HEK293 (cell line): Measurements from ENCODE around the gene CCSER1.

ENCODE experiments used
- CTCF ChIA-PET: fragments of 350-600 bp; formaldehyde crosslinking; extraction: SDS; loops from one replicate; lab custom pipeline; 2021; ENCODE audit warnings: antibody characterized with exemption; lab: Yijun Ruan, JAX
- POLR2A ChIA-PET: fragments of 300-600 bp; formaldehyde crosslinking; extraction: SDS; loops from one replicate; lab custom pipeline; 2020; ENCODE audit warnings: antibody characterized with exemption, inconsistent platforms; lab: Yijun Ruan, JAX
- H3K27ac ChIP-seq: fragments of 200-500 bp; sonication (Bioruptor generic); 2 replicates; pipeline ENCODE4 v1.5.1; 2014; ENCODE audit warnings: low read depth, low read length, control low read depth, inconsistent platforms; ENCODE audit errors: extremely low read depth
- H3K36me3 ChIP-seq, 2 experiments: fragments of 200-500 bp in 1 of 2; sonication (Bioruptor generic) in 1 of 2; 1 replicate in 1 of 2; 2 replicates in 1 of 2; pipeline ENCODE4 v1.5.1; 2014 to 2017; ENCODE audit warnings: inconsistent platforms in 2 of 2, low read length in 2 of 2; ENCODE audit not compliant: control insufficient read depth in 2 of 2, insufficient read depth in 1 of 2
- H3K4me1 ChIP-seq: fragments of 200-500 bp; sonication (Bioruptor generic); 2 replicates; pipeline ENCODE4 v1.5.1; 2014; ENCODE audit warnings: mild to moderate bottlenecking, low read length, inconsistent platforms; ENCODE audit not compliant: control insufficient read depth, insufficient read depth
- H3K4me3 ChIP-seq: 2 replicates; pipeline ENCODE4 v1.5.1; 2011; ENCODE audit warnings: low read depth, mild to moderate bottlenecking, control low read depth, low read length, moderate library complexity
- H3K9me3 ChIP-seq: fragments of 200-500 bp; sonication (Bioruptor generic); 2 replicates; pipeline ENCODE4 v1.5.1; 2014; ENCODE audit warnings: low read depth, low read length, inconsistent platforms; ENCODE audit not compliant: control insufficient read depth, insufficient read depth
- BCL11B ChIP-seq: fragments of 450-650 bp; formaldehyde crosslinking; IDR thresholded peaks from 2 replicates; pipeline ENCODE4 v1.5.1; 2016; ENCODE audit warnings: low read depth, missing biosample characterization, missing genetic modification characterization
- GLI2 ChIP-seq: fragments of 450-650 bp; formaldehyde crosslinking; IDR thresholded peaks from 2 replicates; pipeline ENCODE4; 2017; ENCODE audit warnings: missing biosample characterization, missing genetic modification characterization, low read depth, borderline replicate concordance
- GLIS1 ChIP-seq: fragments of 450-650 bp; formaldehyde crosslinking; IDR thresholded peaks from 2 replicates; pipeline ENCODE4 v1.5.1; 2016; ENCODE audit warnings: missing biosample characterization, missing genetic modification characterization
- HOXA7 ChIP-seq: sonication (generic); formaldehyde crosslinking; IDR thresholded peaks from 2 replicates; pipeline ENCODE4 v1.8.1; 2022; ENCODE audit warnings: missing genetic modification reagents, borderline replicate concordance
- IKZF3 ChIP-seq: fragments of 450-650 bp; IDR thresholded peaks from 2 replicates; pipeline ENCODE4 v1.5.0; 2018; ENCODE audit warnings: missing biosample characterization, mild to moderate bottlenecking, missing genetic modification characterization, moderate library complexity
- KLF8 ChIP-seq: fragments of 450-650 bp; formaldehyde crosslinking; IDR thresholded peaks from 2 replicates; pipeline ENCODE4 v1.5.1; 2016; ENCODE audit warnings: missing biosample characterization, missing genetic modification characterization
- SP3 ChIP-seq: fragments of 450-650 bp; formaldehyde crosslinking; IDR thresholded peaks from 2 replicates; pipeline ENCODE4 v1.5.1; 2016; ENCODE audit warnings: missing biosample characterization, missing genetic modification characterization
- SP7 ChIP-seq: fragments of 450-650 bp; formaldehyde crosslinking; IDR thresholded peaks from 2 replicates; pipeline ENCODE4 v1.5.1; 2016; ENCODE audit warnings: missing biosample characterization, missing genetic modification characterization
- ZFHX2 ChIP-seq: fragments of 450-650 bp; formaldehyde crosslinking; conservative IDR thresholded peaks from 2 replicates; pipeline ENCODE4 v1.5.1; 2016; ENCODE audit warnings: missing biosample characterization, missing genetic modification characterization
- ZNF175 ChIP-seq: fragments of 450-650 bp; formaldehyde crosslinking; IDR thresholded peaks from 2 replicates; pipeline ENCODE4 v1.5.1; 2016; ENCODE audit warnings: missing biosample characterization, missing genetic modification characterization
- ZNF2 ChIP-seq: fragments of 450-650 bp; formaldehyde crosslinking; IDR thresholded peaks from 2 replicates; pipeline ENCODE4 v1.5.1; 2016; ENCODE audit warnings: missing biosample characterization, missing genetic modification characterization
- ZNF211 ChIP-seq: fragments of 450-650 bp; formaldehyde crosslinking; IDR thresholded peaks from 2 replicates; pipeline ENCODE4 v1.5.1; 2016; ENCODE audit warnings: low read depth, missing biosample characterization, missing genetic modification characterization
- ZNF223 ChIP-seq: fragments of 450-650 bp; formaldehyde crosslinking; IDR thresholded peaks from 2 replicates; pipeline ENCODE4 v1.5.1; 2016; ENCODE audit warnings: missing biosample characterization, missing genetic modification characterization
- ZNF248 ChIP-seq: fragments of 450-650 bp; formaldehyde crosslinking; IDR thresholded peaks from 2 replicates; pipeline ENCODE4 v1.5.1; 2017; ENCODE audit warnings: missing biosample characterization, missing genetic modification characterization
- ZNF391 ChIP-seq: fragments of 450-650 bp; formaldehyde crosslinking; IDR thresholded peaks from 2 replicates; pipeline ENCODE4 v1.5.1; 2016; ENCODE audit warnings: low read depth, missing biosample characterization, missing genetic modification characterization, borderline replicate concordance
- ZNF501 ChIP-seq: fragments of 450-650 bp; formaldehyde crosslinking; IDR thresholded peaks from 2 replicates; pipeline ENCODE4 v1.5.1; 2016; ENCODE audit warnings: missing biosample characterization, missing genetic modification characterization
- ZNF510 ChIP-seq: fragments of 450-650 bp; formaldehyde crosslinking; IDR thresholded peaks from 2 replicates; pipeline ENCODE4 v1.5.1; 2018; ENCODE audit warnings: mild to moderate bottlenecking, missing genetic modification characterization, missing biosample characterization; ENCODE audit not compliant: insufficient replicate concordance
- ZNF529 ChIP-seq: fragments of 450-650 bp; formaldehyde crosslinking; IDR thresholded peaks from 2 replicates; pipeline ENCODE4 v1.5.1; 2017; ENCODE audit warnings: missing genetic modification characterization, missing biosample characterization; ENCODE audit not compliant: insufficient replicate concordance
- ZNF560 ChIP-seq: fragments of 450-650 bp; formaldehyde crosslinking; IDR thresholded peaks from 2 replicates; pipeline ENCODE4 v1.5.1; 2017; ENCODE audit warnings: missing biosample characterization, missing genetic modification characterization, borderline replicate concordance
- ZNF600 ChIP-seq: fragments of 450-650 bp; formaldehyde crosslinking; IDR thresholded peaks from 2 replicates; pipeline ENCODE4 v1.5.1; 2016; ENCODE audit warnings: missing biosample characterization, missing genetic modification characterization
- ZNF76 ChIP-seq: fragments of 450-650 bp; formaldehyde crosslinking; IDR thresholded peaks from 2 replicates; pipeline ENCODE4; 2016; ENCODE audit warnings: low read depth, missing biosample characterization, missing genetic modification characterization, borderline replicate concordance
- ZSCAN16 ChIP-seq: fragments of 450-650 bp; formaldehyde crosslinking; IDR thresholded peaks from 2 replicates; pipeline ENCODE4 v1.5.1; 2016; ENCODE audit warnings: missing biosample characterization, missing genetic modification characterization
- TF ChIP-seq, protein P1 (sequence below): fragments of 450-650 bp; formaldehyde crosslinking; IDR thresholded peaks from 2 replicates; pipeline ENCODE4 v1.5.1; 2016; ENCODE audit warnings: missing biosample characterization, missing genetic modification characterization
- TF ChIP-seq, protein P2 (sequence below): fragments of 450-650 bp; formaldehyde crosslinking; IDR thresholded peaks from 2 replicates; pipeline ENCODE4 v1.5.1; 2016; ENCODE audit warnings: missing biosample characterization, missing genetic modification characterization
- TF ChIP-seq, protein P3 (sequence below): fragments of 450-650 bp; formaldehyde crosslinking; IDR thresholded peaks from 2 replicates; pipeline ENCODE4 v1.5.1; 2016; ENCODE audit warnings: missing biosample characterization, missing genetic modification characterization
- TF ChIP-seq, protein P4 (sequence below): fragments of 450-650 bp; formaldehyde crosslinking; IDR thresholded peaks from 2 replicates; pipeline ENCODE4 v1.5.1; 2017; ENCODE audit warnings: missing biosample characterization, mild to moderate bottlenecking, missing genetic modification characterization, moderate library complexity
- TF ChIP-seq, protein P5 (sequence below): fragments of 450-650 bp; formaldehyde crosslinking; IDR thresholded peaks from 2 replicates; pipeline ENCODE4; 2016; ENCODE audit warnings: missing biosample characterization, missing genetic modification characterization

The CCSER1 gene

DNA sequence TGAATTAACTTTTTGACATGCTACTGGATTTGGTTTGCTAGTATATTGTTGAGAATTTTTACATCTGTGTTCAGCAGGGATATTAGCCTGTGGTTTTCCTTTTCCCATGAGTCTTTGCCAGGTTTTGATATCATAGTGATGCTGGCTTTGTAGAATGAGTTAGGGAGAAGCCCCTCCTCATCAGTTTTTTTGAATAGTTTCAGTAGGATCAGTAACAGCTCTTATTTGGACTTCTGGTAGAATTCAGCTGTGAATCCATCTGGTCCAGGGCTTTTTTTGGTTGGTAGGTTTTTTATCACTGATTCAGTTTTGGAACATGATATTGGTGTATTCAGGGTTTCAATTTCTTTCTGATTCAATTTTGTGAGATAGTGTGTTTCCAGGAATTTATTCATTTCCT is 1386.1 kb downstream of the CCSER1 start (continued):
- TF ChIP-seq, protein P1, sequence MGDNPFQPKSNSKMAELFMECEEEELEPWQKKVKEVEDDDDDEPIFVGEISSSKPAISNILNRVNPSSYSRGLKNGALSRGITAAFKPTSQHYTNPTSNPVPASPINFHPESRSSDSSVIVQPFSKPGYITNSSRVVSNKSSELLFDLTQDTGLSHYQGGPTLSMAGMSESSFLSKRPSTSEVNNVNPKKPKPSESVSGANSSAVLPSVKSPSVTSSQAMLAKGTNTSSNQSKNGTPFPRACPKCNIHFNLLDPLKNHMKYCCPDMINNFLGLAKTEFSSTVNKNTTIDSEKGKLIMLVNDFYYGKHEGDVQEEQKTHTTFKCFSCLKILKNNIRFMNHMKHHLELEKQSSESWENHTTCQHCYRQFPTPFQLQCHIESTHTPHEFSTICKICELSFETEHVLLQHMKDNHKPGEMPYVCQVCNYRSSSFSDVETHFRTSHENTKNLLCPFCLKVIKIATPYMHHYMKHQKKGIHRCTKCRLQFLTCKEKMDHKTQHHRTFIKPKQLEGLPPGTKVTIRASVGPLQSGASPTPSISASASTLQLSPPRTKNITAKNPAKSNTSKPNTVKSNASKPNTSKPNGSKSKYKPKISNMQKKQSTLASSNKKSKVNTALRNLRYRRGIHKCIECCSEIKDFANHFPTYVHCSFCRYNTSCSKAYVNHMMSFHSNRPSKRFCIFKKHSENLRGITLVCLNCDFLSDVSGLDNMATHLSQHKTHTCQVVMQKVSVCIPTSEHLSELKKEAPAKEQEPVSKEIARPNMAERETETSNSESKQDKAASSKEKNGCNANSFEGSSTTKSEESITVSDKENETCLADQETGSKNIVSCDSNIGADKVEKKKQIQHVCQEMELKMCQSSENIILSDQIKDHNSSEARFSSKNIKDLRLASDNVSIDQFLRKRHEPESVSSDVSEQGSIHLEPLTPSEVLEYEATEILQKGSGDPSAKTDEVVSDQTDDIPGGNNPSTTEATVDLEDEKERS = no peak
- TF ChIP-seq, protein P2, sequence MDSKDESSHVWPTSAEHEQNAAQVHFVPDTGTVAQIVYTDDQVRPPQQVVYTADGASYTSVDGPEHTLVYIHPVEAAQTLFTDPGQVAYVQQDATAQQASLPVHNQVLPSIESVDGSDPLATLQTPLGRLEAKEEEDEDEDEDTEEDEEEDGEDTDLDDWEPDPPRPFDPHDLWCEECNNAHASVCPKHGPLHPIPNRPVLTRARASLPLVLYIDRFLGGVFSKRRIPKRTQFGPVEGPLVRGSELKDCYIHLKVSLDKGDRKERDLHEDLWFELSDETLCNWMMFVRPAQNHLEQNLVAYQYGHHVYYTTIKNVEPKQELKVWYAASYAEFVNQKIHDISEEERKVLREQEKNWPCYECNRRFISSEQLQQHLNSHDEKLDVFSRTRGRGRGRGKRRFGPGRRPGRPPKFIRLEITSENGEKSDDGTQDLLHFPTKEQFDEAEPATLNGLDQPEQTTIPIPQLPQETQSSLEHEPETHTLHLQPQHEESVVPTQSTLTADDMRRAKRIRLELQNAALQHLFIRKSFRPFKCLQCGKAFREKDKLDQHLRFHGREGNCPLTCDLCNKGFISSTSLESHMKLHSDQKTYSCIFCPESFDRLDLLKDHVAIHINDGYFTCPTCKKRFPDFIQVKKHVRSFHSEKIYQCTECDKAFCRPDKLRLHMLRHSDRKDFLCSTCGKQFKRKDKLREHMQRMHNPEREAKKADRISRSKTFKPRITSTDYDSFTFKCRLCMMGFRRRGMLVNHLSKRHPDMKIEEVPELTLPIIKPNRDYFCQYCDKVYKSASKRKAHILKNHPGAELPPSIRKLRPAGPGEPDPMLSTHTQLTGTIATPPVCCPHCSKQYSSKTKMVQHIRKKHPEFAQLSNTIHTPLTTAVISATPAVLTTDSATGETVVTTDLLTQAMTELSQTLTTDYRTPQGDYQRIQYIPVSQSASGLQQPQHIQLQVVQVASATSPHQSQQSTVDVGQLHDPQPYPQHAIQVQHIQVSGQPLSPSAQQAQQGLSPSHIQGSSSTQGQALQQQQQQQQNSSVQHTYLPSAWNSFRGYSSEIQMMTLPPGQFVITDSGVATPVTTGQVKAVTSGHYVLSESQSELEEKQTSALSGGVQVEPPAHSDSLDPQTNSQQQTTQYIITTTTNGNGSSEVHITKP (tag by site-specific recombination) = no peak
- TF ChIP-seq, protein P3, sequence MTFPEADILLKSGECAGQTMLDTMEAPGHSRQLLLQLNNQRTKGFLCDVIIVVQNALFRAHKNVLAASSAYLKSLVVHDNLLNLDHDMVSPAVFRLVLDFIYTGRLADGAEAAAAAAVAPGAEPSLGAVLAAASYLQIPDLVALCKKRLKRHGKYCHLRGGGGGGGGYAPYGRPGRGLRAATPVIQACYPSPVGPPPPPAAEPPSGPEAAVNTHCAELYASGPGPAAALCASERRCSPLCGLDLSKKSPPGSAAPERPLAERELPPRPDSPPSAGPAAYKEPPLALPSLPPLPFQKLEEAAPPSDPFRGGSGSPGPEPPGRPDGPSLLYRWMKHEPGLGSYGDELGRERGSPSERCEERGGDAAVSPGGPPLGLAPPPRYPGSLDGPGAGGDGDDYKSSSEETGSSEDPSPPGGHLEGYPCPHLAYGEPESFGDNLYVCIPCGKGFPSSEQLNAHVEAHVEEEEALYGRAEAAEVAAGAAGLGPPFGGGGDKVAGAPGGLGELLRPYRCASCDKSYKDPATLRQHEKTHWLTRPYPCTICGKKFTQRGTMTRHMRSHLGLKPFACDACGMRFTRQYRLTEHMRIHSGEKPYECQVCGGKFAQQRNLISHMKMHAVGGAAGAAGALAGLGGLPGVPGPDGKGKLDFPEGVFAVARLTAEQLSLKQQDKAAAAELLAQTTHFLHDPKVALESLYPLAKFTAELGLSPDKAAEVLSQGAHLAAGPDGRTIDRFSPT = no peak
- TF ChIP-seq, protein P4, sequence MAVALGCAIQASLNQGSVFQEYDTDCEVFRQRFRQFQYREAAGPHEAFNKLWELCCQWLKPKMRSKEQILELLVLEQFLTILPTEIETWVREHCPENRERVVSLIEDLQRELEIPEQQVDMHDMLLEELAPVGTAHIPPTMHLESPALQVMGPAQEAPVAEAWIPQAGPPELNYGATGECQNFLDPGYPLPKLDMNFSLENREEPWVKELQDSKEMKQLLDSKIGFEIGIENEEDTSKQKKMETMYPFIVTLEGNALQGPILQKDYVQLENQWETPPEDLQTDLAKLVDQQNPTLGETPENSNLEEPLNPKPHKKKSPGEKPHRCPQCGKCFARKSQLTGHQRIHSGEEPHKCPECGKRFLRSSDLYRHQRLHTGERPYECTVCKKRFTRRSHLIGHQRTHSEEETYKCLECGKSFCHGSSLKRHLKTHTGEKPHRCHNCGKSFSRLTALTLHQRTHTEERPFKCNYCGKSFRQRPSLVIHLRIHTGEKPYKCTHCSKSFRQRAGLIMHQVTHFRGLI (tag by site-specific recombination) = no peak
- no peak for TF ChIP-seq KLF8
- TF ChIP-seq ZNF510 (tag by site-specific recombination) = no peak
- TF ChIP-seq ZFHX2 (tag by site-specific recombination) = no peak
- TF ChIP-seq GLIS1 (tag by site-specific recombination) = no peak
- TF ChIP-seq ZNF223 (tag by site-specific recombination) = no peak

DNA sequence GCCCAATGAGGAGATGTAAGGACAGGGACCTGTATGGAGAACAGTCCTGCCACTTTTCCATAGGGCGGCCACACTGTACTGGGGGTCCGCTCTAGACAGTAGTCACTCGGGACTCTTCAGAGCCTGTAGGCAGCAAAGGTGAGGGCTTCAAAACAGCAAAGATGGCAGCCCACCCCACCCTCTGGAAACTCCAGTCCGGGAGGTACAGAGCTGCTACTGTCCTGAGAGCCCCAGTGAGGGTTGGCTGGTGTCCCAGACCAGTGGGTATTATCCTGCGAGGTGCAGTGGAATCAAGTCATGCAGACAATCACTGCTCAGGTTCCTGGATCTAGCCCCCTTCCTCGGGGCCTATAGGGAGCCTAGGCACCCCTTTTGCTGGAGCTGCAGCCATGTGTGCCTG is 1392.0 kb downstream of the CCSER1 start:
- Histone ChIP-seq H3K4me1 (no peaks in the 10 kb centered on the region), H3K27ac (no peak overlapping the region), H3K4me3 (no peak overlapping the region), H3K9me3 (no peaks in the 10 kb centered on the region), H3K36me3 (no peaks in the 10 kb centered on the region)
- CTCF ChIA-PET = no interaction called here
- POLR2A ChIA-PET = no interaction called here
- TF ChIP-seq ZNF391 (tag by site-specific recombination) (no peak), ZNF175 (tag by site-specific recombination) (no peak), ZNF2 (tag by site-specific recombination) (no peak), SP3 (tag by site-specific recombination) (no peak), ZNF560 (no peak), ZFHX2 (tag by site-specific recombination) (no peak), ZNF600 (no peak), ZNF76 (tag by site-specific recombination) (no peak), IKZF3 (tag by site-specific recombination) (no peak), ZNF529 (tag by site-specific recombination) (no peak), ZNF211 (tag by site-specific recombination) (no peak), ZSCAN16 (tag by site-specific recombination) (no peak), ZNF501 (tag by site-specific recombination) (no peak), HOXA7 (CRISPR knock-in tag) (no peak), BCL11B (tag by site-specific recombination) (no peak), ZNF248 (tag by site-specific recombination) (no peak), SP7 (tag by site-specific recombination) (no peak), GLI2 (tag by site-specific recombination) (no peak)
- TF ChIP-seq, protein P5, sequence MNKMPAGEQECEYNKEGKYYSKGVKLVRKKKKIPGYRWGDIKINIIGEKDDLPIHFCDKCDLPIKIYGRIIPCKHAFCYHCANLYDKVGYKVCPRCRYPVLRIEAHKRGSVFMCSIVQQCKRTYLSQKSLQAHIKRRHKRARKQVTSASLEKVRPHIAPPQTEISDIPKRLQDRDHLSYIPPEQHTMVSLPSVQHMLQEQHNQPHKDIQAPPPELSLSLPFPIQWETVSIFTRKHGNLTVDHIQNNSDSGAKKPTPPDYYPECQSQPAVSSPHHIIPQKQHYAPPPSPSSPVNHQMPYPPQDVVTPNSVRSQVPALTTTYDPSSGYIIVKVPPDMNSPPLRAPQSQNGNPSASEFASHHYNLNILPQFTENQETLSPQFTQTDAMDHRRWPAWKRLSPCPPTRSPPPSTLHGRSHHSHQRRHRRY (tag by site-specific recombination) = no peak
